Fibroblast of mammary gland (primary cell): ENCODE measurements around the gene SKI.
"Not testable (repeated sequence)": the region's sequence is repeated elsewhere in the genome, so short reads cannot be mapped to it uniquely, and the experiment has no call there.

Experiments
- DNase-seq: peaks from one replicate; pipeline ENCODE4 v3.0.0-alpha.2; 2010; ENCODE audit warnings: low read depth
- H3K4me3 ChIP-seq: 2 replicates; pipeline ENCODE4 v1.5.1; 2011; ENCODE audit warnings: low read depth, mild to moderate bottlenecking, low read length, moderate library complexity; ENCODE audit not compliant: control insufficient read depth
- TF ChIP-seq, protein P1 (sequence below): conservative IDR thresholded peaks from 2 replicates; pipeline ENCODE4 v1.5.1; 2011; ENCODE audit warnings: low read depth, low read length, inconsistent platforms; ENCODE audit not compliant: control insufficient read depth, insufficient read depth

SKI gene

DNA sequence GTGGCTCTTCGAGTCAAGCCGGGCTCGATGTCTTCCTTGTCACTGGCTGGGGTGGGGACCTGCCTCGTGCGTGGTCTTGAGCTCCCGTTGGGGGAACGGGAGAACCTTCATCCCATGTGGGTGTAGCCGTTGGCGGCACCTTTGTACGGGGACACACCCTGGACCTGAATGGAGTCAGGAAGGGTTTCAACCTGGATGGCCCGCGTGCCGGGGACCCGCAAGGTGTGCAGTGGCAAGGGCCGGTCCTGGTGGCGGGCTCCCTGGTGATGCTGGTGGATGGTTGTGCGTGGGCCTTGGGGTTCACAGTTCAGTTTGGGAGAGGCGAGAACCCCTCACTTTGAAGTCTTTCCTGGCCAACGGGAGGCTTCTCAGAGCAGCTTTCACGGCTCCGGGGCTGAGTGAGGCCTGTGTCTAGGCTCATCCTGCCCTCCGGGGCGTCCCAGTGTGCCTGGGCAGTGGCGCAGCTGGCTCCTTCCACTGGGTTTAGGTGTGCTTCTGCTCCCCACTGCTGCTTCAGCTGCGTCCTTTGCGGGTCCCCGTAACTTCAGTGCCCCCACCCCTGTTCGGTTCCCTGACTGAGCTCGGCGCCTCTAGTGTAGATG lies 11.4 kb downstream of the SKI start:
- no peak for DNase-seq
- H3K4me3 ChIP-seq = no peak overlapping the region
- TF ChIP-seq, protein P1, sequence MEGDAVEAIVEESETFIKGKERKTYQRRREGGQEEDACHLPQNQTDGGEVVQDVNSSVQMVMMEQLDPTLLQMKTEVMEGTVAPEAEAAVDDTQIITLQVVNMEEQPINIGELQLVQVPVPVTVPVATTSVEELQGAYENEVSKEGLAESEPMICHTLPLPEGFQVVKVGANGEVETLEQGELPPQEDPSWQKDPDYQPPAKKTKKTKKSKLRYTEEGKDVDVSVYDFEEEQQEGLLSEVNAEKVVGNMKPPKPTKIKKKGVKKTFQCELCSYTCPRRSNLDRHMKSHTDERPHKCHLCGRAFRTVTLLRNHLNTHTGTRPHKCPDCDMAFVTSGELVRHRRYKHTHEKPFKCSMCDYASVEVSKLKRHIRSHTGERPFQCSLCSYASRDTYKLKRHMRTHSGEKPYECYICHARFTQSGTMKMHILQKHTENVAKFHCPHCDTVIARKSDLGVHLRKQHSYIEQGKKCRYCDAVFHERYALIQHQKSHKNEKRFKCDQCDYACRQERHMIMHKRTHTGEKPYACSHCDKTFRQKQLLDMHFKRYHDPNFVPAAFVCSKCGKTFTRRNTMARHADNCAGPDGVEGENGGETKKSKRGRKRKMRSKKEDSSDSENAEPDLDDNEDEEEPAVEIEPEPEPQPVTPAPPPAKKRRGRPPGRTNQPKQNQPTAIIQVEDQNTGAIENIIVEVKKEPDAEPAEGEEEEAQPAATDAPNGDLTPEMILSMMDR = no peak

DNA sequence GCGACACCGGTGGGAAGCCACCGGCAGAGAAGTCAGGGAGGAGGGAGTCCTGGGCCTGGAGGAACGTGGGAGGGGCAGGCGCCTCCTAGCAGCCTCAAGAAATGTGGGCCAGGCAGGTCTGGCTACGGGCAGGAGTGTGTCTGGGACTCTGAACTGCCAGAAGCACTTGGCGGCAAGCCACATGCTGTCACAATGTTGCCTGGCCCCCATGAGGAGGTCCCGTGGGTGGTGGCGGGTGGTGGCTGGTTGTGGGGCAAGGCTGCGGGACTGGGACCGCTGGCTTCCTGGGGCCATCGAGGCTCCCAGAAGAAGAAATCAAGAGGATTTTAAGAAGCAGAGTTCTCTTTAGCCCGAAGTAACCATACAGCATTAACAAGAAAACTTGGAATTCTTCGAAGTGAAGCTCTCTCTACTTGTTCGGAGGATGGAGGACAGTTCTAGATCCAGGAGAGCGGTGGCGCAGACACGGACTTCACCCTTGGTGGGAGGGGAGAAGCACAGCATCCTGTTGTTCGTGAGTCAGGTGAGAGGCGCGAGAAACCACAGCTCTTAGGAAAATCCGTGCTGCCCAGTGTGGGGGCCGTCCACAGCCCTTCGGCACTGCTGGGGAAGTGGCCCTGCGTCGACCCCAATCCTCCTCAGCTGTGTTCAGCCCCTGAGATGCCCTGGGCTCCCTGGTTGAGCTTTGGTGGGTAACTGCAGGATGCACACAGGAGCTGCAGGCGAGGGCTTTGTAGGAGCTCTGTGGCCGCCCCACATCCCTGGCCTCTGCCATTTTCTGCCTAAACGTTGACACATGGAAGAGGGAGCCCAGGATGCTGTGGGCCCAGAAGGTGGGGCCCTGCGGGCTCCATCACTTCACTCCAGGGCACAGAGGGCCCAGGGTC lies 12.4 kb downstream of the SKI start:
- TF ChIP-seq, protein P1 = no peak
- DNase-seq = peak; percentile 36
- H3K4me3 ChIP-seq = no peak overlapping the region

DNA sequence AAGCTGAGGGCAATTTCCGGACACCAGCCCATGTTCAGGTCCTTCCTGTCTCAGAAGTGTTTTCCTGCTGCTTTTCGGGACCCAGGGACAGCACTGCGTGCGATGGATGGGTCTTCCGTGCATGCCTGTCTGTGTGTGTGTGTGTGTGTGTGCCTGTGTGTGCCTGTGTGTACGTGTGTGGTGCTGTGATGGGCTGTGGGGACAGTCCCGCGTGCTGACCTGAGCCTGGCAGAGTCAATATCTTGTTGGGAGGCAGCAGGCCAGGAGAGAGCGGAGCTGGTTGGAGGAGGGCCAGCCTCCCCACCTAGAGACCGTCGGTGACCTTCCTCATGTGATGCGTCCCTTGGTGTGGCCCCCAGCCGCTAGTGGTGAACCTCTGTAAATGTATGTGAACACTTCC lies 13.7 kb downstream of the SKI start:
- H3K4me3 ChIP-seq = no peak overlapping the region
- no peak for DNase-seq
- TF ChIP-seq, protein P1 = no peak

DNA sequence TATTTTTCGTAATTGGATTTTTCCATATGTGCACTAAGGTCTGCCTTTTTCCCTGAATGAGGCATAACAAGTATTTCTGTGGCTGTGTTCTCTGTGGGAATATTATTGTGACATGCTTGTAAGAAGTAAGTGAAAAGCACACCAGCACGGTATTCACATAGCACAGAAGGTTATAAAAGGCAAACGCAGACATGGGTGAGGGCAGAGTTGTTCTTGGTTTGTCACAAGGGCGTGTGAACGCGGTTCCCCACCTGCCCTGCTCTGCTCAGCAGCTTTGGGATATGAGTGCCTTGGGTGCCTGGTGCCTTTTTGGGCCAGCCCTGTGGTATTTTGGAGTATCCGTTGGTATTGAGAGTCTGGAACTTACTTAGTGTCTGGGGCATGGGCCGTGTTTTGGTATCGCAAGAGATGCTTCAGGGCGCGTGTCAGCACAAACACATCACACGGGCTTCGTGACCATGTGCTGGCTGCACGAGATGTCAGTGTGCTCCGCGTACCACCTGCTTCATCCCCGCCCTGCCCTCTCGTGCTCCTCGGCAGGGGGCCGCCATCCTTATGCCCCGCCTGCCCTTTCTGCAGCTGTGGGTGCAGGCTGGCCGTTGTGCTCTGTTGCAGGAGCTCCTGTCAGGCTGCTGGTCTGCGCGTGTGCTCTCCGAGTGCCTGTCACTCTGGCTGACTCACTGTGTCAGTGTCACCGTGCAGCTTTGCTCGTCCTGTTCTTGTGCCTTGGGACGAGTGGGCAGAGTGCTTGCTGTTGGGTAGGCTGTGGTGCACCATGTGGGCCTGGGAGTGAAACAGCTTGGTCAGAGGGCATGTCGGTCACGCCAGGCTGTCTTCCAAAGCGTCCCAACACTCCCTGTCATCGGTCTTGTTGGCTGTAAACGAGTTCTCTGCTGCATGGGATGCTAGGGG lies 15.0 kb downstream of the SKI start:
- DNase-seq = no peak
- H3K4me3 ChIP-seq = no peak overlapping the region
- TF ChIP-seq, protein P1 = no peak

DNA sequence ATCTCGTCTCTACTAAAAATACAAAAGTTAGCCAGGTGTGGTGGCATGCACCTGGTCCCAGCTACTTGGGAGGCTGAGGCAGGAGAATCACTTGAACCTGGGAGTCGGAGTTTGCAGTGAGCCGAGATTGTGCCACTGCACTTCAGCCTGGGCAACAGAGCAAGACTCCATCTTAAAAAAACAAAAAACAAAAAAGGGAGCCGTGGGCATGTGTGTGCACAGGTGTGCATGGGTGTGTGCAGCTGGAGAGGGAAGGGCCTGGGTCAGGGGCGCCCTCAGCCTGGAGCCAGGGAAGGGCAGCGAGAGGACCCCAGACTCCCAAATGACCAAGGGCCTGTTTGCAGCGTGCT lies 18.9 kb downstream of the SKI start:
- not testable (repeated sequence) for DNase-seq, H3K4me3 ChIP-seq

DNA sequence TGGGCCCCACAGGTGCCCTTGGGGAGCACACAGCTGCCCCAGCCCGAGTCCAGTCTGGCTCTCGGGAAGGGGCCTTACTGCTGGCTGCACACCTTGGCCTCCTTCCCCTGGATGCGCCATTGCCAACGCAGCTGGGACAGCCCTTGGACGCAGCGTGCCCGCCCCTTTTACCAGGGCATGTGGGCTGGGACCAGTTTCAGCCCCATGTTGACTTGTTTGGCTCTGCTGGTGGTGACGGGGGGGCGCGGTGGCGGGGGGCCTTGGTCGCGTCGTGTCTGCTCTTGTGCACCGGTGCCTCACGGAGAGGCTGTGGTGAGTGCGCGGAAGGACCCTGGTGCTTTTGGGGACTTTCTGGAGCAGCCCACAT lies 19.6 kb downstream of the SKI start:
- no peak for DNase-seq
- no peak overlapping the region for H3K4me3 ChIP-seq
- TF ChIP-seq, protein P1 = no peak

DNA sequence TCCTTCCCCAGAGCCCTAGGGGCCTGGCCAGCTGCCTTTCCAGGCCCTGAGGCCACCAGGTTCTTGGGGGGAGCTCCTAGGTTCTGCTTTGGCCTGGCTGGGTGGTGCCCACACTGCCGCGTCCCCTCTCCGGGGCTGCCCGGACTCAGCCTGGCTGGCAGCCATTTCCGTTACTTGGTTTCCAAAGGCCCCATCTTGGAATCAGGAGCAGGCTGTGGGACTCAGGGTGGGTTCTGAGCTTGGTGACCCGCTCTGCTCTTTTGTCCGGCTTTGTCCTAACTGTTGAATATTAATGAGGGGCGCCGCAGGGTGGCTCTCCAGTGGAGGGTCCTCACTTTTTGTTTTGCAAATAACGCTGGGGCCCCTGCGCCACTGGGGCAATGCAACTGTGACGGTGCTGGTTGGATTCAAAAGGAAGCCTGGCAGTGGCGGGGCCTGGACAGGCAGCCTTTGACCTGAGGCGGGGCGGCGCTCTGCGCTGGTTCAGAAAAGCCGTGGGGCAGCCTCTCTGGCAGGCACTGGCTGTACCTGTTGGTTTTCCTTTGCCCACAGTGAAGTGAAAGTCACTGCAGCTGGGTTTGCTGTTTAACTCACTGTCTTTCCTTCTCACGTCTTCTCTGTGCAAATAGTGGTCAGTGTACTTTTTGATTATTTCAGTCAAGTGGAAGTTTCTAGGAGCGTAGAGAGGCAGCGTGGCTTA lies 20.2 kb downstream of the SKI start:
- DNase-seq = no peak
- TF ChIP-seq, protein P1 = no peak
- H3K4me3 ChIP-seq = no peak overlapping the region
